HAP-1 (cell line): Measurements from ENCODE around the gene USP24.

Experiments
- DNase-seq, 2 experiments: peaks; one replicate each; pipeline ENCODE4 v3.0.0-alpha.2; 2016 to 2020; ENCODE audit warnings: low spot score in 2 of 2
- H3K27me3 ChIP-seq: fragments of 250-450 bp; sonication (Bioruptor Pico); 2 replicates; pipeline ENCODE4 v1.5.1; 2020; ENCODE audit warnings: low read depth, mild to moderate bottlenecking, moderate library complexity
- H3K36me3 ChIP-seq: fragments of 250-450 bp; sonication (Bioruptor Pico); replicated peaks from 2 replicates; pipeline ENCODE4 v1.5.1; 2020; ENCODE audit warnings: mild to moderate bottlenecking
- H3K4me1 ChIP-seq: fragments of 250-450 bp; sonication (Bioruptor Pico); 2 replicates; pipeline ENCODE4 v1.5.1; 2020; ENCODE audit warnings: mild to moderate bottlenecking
- H3K4me3 ChIP-seq: fragments of 250-450 bp; sonication (Bioruptor Pico); 2 replicates; pipeline ENCODE4 v1.5.1; 2020; ENCODE audit warnings: mild to moderate bottlenecking, moderate library complexity
- H3K9me3 ChIP-seq: fragments of 250-450 bp; sonication (Bioruptor Pico); 2 replicates; pipeline ENCODE4 v1.5.1; 2020; ENCODE audit warnings: mild to moderate bottlenecking, moderate library complexity
- in situ Hi-C: fragments of 300-500 bp; cut with MboI; formaldehyde crosslinking; loops from 3 replicates; pipeline ENCODE4 v1.14.3; 2020; ENCODE audit warnings: low sequenced_read_pairs, inconsistent platforms, mixed read lengths

The USP24 gene

GRCh38 chr1:55056632-55056992, 158.6 kb downstream of the USP24 start:
- no peaks in the 10 kb centered on the region for H3K36me3 ChIP-seq
- in situ Hi-C loops: no loop called here
- no peak for DNase-seq

DNA sequence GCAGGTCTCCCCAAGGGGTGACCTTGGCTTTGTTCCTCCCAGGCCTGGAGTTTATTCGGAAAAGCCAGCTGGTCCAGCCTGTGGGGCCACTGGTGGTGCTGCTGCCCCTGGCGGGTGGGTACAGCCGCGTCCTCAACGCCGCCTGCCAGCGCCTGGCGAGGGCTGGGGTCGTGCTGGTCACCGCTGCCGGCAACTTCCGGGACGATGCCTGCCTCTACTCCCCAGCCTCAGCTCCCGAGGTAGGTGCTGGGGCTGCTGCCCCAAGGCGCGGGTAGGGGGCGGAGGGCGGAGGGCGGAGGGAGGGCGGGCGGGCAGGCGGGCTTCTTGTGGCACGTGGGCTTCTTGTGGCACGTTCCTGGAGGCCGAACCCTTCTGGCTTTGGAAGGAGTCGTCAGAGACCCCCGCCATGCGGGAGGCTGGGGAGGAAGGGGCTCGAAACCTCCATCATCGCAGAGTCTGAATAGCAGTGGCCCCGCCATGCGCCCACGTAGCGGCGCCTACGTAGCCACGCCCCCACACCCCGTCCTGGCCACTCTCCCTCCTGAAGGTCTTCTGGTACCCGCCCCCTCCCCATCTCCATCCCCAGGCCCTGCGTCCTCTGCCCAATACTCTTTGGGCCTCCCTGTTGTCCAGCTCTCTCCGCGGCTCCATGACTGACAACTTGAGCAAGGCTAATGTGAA, 159.1 kb downstream of the USP24 start:
- H3K4me3 ChIP-seq: no peak overlapping the region
- no peaks in the 10 kb centered on the region for H3K9me3 ChIP-seq
- H3K27me3 ChIP-seq: no peaks in the 10 kb centered on the region
- no peak for DNase-seq
- no peaks in the 10 kb centered on the region for H3K4me1 ChIP-seq
- in situ Hi-C loops: no loop called here
- H3K36me3 ChIP-seq: no peaks in the 10 kb centered on the region

More at GRCh38 chr1:55056632-55056992, 158.6 kb downstream of the USP24 start:
- no peaks in the 10 kb centered on the region for H3K9me3 ChIP-seq
- no peaks in the 10 kb centered on the region for H3K4me1 ChIP-seq
- H3K27me3 ChIP-seq: no peaks in the 10 kb centered on the region
- no peak overlapping the region for H3K4me3 ChIP-seq

DNA sequence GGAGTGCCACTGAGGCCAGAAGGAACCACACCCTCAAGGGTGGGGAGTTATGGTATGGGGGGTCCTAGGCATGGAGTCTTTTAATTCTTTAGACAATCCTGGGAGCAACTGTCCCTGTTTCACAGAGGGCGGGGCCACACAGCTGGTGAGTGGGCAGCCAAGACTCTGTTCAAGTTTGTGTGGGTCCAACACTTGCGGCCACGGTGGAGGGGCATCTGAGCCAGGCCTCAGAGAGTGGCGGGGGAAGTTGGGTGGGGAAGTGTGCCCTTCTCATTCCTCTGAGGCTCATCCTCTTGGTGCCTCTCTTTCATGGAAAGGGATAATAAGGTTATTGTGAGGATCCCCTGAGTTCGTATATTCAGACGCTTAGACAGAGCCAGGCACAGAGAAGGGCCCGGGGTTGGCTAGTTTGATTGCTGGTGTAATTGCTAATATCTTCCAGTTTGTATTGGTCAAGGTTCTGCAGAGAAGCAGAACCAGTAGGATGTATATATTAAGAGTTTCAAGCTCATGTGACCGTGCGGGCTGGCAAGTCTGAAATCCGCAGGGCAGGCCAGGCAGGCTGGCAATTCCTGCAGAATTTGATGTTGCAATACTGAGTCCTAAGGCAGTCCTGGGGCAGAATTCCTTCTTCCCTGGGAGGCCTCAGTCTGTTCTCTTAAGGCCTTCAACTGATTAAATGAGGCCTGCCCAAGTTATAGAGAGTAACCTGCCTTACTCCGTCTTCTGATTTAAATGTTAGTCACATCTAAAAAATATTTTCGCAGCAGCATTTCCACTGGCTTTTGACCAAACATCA, 159.9 kb downstream of the USP24 start:
- no peak for DNase-seq
- no peak overlapping the region for H3K4me3 ChIP-seq
- H3K27me3 ChIP-seq: no peaks in the 10 kb centered on the region
- in situ Hi-C loops: no loop called here
- no peaks in the 10 kb centered on the region for H3K9me3 ChIP-seq
- no peaks in the 10 kb centered on the region for H3K4me1 ChIP-seq
- no peaks in the 10 kb centered on the region for H3K36me3 ChIP-seq

DNA sequence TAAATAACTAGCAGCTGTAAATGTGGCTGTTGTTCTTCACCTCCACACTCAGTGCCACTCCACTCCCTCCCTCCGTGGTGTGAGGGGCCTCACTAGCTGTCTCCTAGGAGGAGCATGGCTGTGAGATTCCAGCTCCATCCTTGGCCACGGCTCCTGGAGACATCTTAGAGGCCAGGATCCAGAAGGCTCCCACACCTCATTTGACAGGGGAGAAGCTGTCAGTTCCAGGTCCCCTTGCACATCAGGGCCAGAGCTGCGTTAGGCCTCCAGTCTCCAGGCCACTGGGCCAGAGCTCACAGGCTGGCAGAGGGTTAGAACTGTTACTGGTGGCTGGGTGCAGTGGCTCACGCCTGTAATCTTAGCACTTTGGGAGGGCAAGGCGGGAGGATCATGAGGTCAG, 160.8 kb downstream of the USP24 start:
- in situ Hi-C loops: no loop called here
- Histone ChIP-seq H3K9me3 (no peaks in the 10 kb centered on the region), H3K4me1 (no peaks in the 10 kb centered on the region), H3K36me3 (no peaks in the 10 kb centered on the region), H3K4me3 (no peak overlapping the region), H3K27me3 (no peaks in the 10 kb centered on the region)
- no peak for DNase-seq

GRCh38 chr1:55053265-55053954, 161.8 kb downstream of the USP24 start:
- Histone ChIP-seq H3K4me3 (no peak overlapping the region), H3K9me3 (no peaks in the 10 kb centered on the region), H3K36me3 (no peaks in the 10 kb centered on the region), H3K4me1 (no peaks in the 10 kb centered on the region), H3K27me3 (no peaks in the 10 kb centered on the region)
- in situ Hi-C loops: no loop called here
- DNase-seq: no peak

DNA sequence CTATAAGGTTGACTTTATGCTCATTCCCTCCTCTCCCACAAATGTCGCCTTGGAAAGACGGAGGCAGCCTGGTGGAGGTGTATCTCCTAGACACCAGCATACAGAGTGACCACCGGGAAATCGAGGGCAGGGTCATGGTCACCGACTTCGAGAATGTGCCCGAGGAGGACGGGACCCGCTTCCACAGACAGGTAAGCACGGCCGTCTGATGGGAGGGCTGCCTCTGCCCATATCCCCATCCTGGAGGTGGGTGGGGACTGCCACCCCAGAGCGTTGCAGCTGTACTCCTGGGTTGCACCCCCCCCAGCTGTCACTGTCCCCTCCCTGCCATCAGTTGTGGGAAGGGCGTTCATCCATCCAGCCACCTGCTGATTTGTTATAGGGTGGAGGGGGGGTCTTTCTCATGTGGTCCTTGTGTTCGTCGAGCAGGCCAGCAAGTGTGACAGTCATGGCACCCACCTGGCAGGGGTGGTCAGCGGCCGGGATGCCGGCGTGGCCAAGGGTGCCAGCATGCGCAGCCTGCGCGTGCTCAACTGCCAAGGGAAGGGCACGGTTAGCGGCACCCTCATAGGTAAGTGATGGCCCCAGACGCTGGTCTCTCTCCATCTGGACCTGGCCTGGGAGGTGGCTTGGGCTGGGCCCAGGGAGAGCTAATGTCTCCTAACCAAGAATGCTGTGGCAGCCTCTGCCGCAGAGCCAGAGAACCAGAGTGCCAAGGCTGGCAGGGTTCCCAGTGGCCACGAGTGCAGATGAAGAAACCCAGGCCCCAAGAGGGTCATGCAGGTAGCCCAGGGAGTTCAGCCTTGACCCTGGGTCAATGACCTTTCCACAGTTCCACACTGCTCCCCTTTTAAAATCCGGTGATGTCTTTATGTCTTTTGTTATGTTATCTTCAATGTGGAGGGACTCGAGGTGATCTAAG, 162.7 kb downstream of the USP24 start:
- Histone ChIP-seq H3K36me3 (no peaks in the 10 kb centered on the region), H3K4me1 (no peaks in the 10 kb centered on the region), H3K4me3 (no peak overlapping the region), H3K9me3 (no peaks in the 10 kb centered on the region), H3K27me3 (no peaks in the 10 kb centered on the region)
- in situ Hi-C loops: no loop called here
- DNase-seq: no peak

DNA sequence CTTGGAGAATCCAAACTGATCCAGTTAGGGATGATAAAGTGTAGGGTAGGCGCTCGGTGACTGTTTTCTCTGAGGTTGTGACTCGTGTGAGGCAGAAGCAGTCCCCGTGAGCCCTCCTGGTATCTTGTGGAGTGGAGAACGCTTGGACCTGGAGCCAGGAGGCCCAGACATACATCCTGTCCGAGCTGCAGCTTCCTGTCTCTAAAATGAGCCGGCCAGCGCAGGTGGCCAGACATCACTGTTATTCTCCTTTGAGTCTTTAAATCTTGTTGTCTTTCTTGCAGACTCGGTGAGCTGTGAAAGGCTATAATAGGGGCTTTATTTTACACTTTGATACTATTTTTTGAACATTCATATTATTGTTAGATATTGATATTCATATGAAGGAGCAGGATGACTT, 163.5 kb downstream of the USP24 start:
- no peaks in the 10 kb centered on the region for H3K27me3 ChIP-seq
- no peaks in the 10 kb centered on the region for H3K4me1 ChIP-seq
- no peak overlapping the region for H3K4me3 ChIP-seq
- H3K36me3 ChIP-seq: no peaks in the 10 kb centered on the region
- no peak for DNase-seq
- H3K9me3 ChIP-seq: no peaks in the 10 kb centered on the region
- in situ Hi-C loops: no loop called here

GRCh38 chr1:55051169-55051568, 164.0 kb downstream of the USP24 start:
- H3K36me3 ChIP-seq: no peaks in the 10 kb centered on the region
- in situ Hi-C loops: no loop called here
- no peak for DNase-seq
- H3K27me3 ChIP-seq: no peaks in the 10 kb centered on the region
- H3K4me1 ChIP-seq: no peaks in the 10 kb centered on the region
- no peak overlapping the region for H3K4me3 ChIP-seq
- no peaks in the 10 kb centered on the region for H3K9me3 ChIP-seq

GRCh38 chr1:55050283-55050682, 164.9 kb downstream of the USP24 start:
- DNase-seq: no peak
- no peak overlapping the region for H3K4me3 ChIP-seq
- no peaks in the 10 kb centered on the region for H3K27me3 ChIP-seq
- no peaks in the 10 kb centered on the region for H3K36me3 ChIP-seq
- H3K4me1 ChIP-seq: no peaks in the 10 kb centered on the region
- in situ Hi-C loops: no loop called here
- H3K9me3 ChIP-seq: no peaks in the 10 kb centered on the region

GRCh38 chr1:55049914-55050278, 165.3 kb downstream of the USP24 start:
- Histone ChIP-seq H3K36me3 (no peaks in the 10 kb centered on the region), H3K4me3 (no peak overlapping the region), H3K9me3 (no peaks in the 10 kb centered on the region), H3K4me1 (no peaks in the 10 kb centered on the region), H3K27me3 (no peaks in the 10 kb centered on the region)
- in situ Hi-C loops: no loop called here
- DNase-seq: no peak

DNA sequence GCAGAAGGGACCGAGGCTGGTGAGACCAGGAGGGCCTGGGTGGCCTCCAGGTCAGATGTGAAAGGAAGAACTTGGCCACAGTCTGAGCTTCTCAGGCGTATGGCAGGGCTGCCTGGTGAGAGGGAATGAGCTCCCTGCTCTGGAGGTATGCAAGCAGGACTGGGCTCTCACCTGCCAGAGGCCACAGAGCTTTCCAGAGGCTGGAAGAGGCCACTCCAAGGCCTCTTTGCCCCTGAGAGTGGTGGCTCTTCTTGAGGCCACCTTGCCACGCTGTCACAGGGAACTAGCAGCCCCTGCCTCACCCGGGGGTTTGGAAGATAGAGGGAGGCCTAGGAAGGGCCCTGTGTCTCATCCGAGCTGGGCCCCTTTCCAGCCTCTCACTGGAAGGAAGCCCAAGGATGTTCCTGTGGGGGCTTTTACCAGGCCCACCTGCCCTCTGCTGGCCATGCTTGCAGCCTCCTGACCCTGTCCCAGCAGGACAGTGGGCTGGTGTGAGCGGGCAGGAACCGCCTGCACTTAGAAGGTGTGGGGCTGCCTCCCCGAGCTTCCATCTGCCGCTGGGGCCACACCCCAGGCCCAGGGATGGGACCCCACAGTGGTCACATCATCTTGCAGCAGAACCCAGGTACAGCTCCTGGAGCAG, 165.8 kb downstream of the USP24 start:
- H3K27me3 ChIP-seq: no peaks in the 10 kb centered on the region
- H3K9me3 ChIP-seq: no peaks in the 10 kb centered on the region
- no peak overlapping the region for H3K4me3 ChIP-seq
- H3K4me1 ChIP-seq: no peaks in the 10 kb centered on the region
- DNase-seq: no peak
- no peaks in the 10 kb centered on the region for H3K36me3 ChIP-seq
- in situ Hi-C loops: no loop called here

GRCh38 chr1:55048453-55049270, 166.5 kb downstream of the USP24 start:
- DNase-seq: no peak

More at GRCh38 chr1:55048453-55049270, 166.5 kb downstream of the USP24 start:
- in situ Hi-C loops: no loop called here
- Histone ChIP-seq H3K27me3 (no peaks in the 10 kb centered on the region), H3K4me3 (no peak overlapping the region), H3K4me1 (no peaks in the 10 kb centered on the region), H3K36me3 (no peaks in the 10 kb centered on the region), H3K9me3 (no peaks in the 10 kb centered on the region)
